Skeletal muscle tissue (tissue), 4 donors: ENCODE data around the gene DBN1. TPM values are rescaled to one million over a fixed set of nuclear protein-coding genes. Genes with fewer than 3 reads are reported as not detected.

Source experiments
- H3K27ac ChIP-seq: one replicate; pipeline ENCODE4 v1.7.0; 2013; ENCODE audit warnings: mild to moderate bottlenecking, low read depth, low read length, inconsistent platforms
- H3K27me3 ChIP-seq, 3 donors: one replicate each; pipeline ENCODE4 v1.7.0; 2013; ENCODE audit warnings: low read length in 3 of 3; ENCODE audit not compliant: control insufficient read depth in 3 of 3, insufficient read depth in 3 of 3
- H3K36me3 ChIP-seq, 3 donors: one replicate each; pipeline ENCODE4 v1.7.0; 2013; ENCODE audit warnings: low read length in 3 of 3; ENCODE audit not compliant: control insufficient read depth in 3 of 3, insufficient read depth in 3 of 3
- H3K4me1 ChIP-seq, 3 donors: one replicate each; pipeline ENCODE4 v1.7.0; 2013; ENCODE audit warnings: low read length in 3 of 3, mild to moderate bottlenecking in 3 of 3; ENCODE audit not compliant: control insufficient read depth in 3 of 3, insufficient read depth in 3 of 3
- H3K4me3 ChIP-seq, 3 donors: one replicate each; pipeline ENCODE4 v1.7.0; 2013; ENCODE audit warnings: low read length in 3 of 3
- H3K9ac ChIP-seq, 3 donors: one replicate each; pipeline ENCODE4 v1.7.0; 2013; ENCODE audit warnings: low read length in 3 of 3, mild to moderate bottlenecking in 3 of 3, moderate library complexity in 2 of 3, low read depth in 1 of 3
- H3K9me3 ChIP-seq, 3 donors: one replicate each; pipeline ENCODE4 v1.7.0; 2013; ENCODE audit warnings: low read length in 3 of 3; ENCODE audit not compliant: control insufficient read depth in 3 of 3
- total RNA-seq: library from RNA; depleted of rRNA; stranded (reverse); fragments of >200 nt; gene quantifications from one replicate; pipeline ENCODE4 v1.2.3, GENCODE V29; 2014
- donor health status: Osteomylitis.

The DBN1 gene
- total RNA-seq, 1 donor from 2014 or later, result 108 TPM

GRCh38 chr5:177507165-177507564 lies 33.7 kb upstream of the DBN1 start:
- Histone ChIP-seq H3K4me1 (peaks cover 6 to 23% (median 10%) of the 10 kb centered on the region in 3 donors), H3K4me3 (no peak overlapping the region), H3K27ac (no peak overlapping the region), H3K27me3 (no peaks in the 10 kb centered on the region), H3K9me3 (no peaks in the 10 kb centered on the region), H3K9ac (no peak overlapping the region), H3K36me3 (peaks cover 18 to 19% (median 19%) of the 10 kb centered on the region in 3 donors)

GRCh38 chr5:177505075-177505474 lies 31.6 kb upstream of the DBN1 start:
- no peak overlapping the region for H3K9ac ChIP-seq
- H3K36me3 ChIP-seq, result peaks cover 0 to 1% (median 0%) of the 10 kb centered on the region in 3 donors
- H3K27ac ChIP-seq, result no peak overlapping the region
- H3K27me3 ChIP-seq, result no peaks in the 10 kb centered on the region
- peaks cover 13 to 24% (median 18%) of the 10 kb centered on the region in 3 donors for H3K4me1 ChIP-seq
- H3K9me3 ChIP-seq, result no peaks in the 10 kb centered on the region
- no peak overlapping the region for H3K4me3 ChIP-seq

GRCh38 chr5:177504086-177505056 lies 30.9 kb upstream of the DBN1 start:
- Histone ChIP-seq H3K9ac (no peak overlapping the region), H3K9me3 (no peaks in the 10 kb centered on the region), H3K27me3 (no peaks in the 10 kb centered on the region), H3K36me3 (no peaks in the 10 kb centered on the region), H3K4me1 (peaks cover 8 to 22% (median 22%) of the 10 kb centered on the region in 3 donors), H3K4me3 (no peak overlapping the region), H3K27ac (no peak overlapping the region)

DNA sequence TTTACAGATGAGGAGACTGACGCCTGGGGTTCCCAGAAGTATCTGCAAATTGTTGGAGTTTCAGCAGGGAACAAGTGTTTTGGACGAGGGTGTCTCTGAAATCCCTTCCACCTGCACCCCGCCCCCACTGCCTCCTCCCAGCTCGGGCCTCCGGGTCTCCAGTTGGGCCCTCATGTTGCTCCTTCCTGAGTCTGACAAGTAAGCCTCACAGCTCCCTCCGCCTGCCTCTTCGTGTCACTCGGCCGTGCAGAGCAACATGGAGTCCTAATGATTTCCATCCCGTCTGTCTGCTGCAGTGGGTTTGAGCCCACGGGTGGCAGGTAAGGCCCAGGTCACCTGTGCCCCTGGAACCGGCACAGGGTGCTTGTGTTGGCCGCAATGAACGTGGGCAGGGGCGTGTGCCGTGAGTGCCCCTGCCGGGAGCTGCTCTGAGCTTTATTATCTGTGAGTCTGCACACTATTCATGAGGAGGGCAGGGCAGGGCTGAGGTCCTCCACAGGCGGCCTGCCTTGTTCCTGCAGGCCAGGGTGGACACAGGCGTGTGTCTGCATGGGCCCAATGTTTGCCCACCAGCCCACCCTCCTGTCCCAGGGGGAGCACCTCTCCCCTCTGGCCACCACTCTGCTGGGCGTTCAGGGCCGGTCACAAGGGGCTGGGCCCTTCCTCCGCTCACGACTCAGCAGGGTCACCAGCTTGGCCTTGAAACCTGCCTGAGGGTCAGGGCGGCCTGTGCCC lies 30.1 kb upstream of the DBN1 start:
- Histone ChIP-seq H3K27ac (no peak overlapping the region), H3K4me3 (no peak overlapping the region), H3K9ac (no peak overlapping the region), H3K9me3 (no peaks in the 10 kb centered on the region), H3K4me1 (peaks cover 4 to 21% (median 20%) of the 10 kb centered on the region in 3 donors), H3K27me3 (no peaks in the 10 kb centered on the region), H3K36me3 (no peaks in the 10 kb centered on the region)

DNA sequence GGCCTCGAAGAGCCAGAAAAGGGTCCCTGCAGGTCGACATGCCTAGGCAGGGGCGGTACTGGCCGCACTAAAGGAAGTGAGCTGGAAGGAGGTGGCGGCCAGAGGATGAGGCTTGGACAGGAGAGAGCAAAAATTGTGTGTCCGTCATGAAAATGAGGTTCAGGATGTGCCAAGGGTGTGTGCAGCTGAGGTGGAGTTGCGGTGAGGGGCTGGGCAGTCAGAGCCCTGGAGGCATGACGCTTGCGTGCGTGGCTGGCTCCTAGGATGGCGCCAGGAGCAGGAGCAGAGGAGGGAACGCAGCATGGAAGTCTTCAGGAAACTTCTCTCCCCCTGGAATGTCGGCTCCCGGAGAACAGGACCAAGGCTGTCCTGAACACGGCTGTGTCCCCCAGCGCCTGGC lies 29.5 kb upstream of the DBN1 start:
- Histone ChIP-seq H3K27ac (no peak overlapping the region), H3K9me3 (no peaks in the 10 kb centered on the region), H3K27me3 (no peaks in the 10 kb centered on the region), H3K4me1 (peaks cover 4 to 27% (median 26%) of the 10 kb centered on the region in 3 donors), H3K36me3 (no peaks in the 10 kb centered on the region), H3K4me3 (no peak overlapping the region), H3K9ac (peak overlapping the region in 1 of 3 donors; percentile 8)

DNA sequence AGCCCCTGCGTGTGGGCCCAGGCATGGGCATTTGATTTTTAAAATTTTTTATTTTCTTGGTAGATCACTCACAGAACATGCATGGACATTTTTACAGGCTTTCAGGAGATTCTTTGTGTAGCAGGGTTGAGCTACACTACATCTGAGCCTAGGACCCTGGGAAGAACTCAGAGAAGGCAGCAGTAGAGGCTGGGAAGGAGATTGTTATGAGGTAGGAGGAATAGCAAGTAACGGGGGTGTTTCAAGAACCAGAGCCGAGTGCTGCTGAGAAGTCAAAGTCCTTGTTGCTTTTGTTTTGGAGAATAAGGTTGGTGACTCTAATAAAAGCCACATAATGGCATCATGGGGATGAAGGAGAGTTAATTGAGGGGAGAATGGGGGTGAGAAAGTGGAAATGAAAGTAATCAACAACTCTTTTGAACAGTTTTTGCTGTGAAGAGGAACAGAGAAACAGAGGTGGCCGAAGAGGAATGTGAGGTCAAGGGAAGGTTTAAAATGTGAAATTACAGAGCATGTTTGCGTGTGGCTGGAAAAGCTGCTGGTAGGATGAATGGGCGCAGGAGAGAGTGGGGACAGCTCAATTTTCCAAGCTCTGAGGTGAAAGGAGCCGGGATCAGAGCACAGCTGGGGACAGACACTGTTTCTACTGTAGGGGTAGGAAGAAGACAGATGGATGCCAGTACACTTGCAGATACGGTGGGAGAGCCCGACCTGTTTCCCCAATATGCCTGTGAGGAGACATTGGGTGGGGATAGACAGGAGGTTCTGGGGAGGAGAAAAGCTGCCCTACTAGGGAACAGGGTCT lies 28.6 kb upstream of the DBN1 start:
- Histone ChIP-seq H3K27me3 (no peaks in the 10 kb centered on the region), H3K9me3 (no peaks in the 10 kb centered on the region), H3K36me3 (no peaks in the 10 kb centered on the region), H3K27ac (no peak overlapping the region), H3K9ac (peak overlapping the region in 1 of 3 donors; percentile 54), H3K4me3 (no peak overlapping the region), H3K4me1 (peaks cover 4 to 29% (median 29%) of the 10 kb centered on the region in 3 donors)

DNA sequence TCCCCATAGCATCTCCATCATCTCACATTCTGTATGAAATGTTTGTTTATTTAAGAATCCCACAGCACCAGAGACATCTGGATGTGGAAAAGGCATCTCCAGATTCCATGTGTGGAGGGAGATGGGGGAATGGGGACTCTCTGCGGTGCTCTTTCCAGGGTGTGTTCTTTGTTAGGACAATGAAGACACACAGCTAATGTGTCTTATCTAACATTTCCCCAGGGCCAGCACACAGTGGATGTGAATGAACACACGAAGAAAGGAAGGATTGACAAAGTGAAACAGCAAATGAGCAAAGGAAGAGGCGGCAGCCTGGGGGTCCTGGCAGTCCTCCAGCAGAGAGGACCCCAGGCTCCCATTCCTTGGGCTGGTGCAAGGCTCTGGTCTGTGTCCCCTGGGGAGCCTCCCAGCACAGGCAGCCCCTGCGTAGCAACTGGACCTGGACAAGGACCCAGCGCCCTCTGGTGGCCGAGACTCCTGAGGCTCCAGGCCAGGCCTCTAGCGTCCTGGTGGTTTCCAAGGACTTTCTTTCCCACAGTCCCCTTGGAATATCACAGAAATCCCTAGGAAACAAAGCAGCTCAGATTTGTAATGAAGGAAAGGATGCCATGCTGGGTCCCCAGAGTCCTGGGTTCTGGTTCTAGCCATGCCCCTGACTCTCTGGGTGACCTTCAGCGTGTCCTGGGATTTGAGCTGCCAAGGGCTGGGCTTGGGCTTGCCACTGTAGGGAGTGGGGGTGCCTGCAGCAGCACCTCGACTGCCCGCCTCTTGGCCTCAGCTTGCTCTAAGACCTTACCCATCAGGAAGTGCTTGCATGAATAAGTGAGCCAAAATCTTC lies 27.5 kb upstream of the DBN1 start:
- Histone ChIP-seq H3K4me3 (no peak overlapping the region), H3K36me3 (peaks cover 0 to 3% (median 2%) of the 10 kb centered on the region in 3 donors), H3K9ac (peak overlapping the region in 2 of 3 donors; percentile 27 to 54)

GRCh38 chr5:177499842-177500241 lies 26.4 kb upstream of the DBN1 start:
- H3K4me3 ChIP-seq, result no peak overlapping the region
- no peaks in the 10 kb centered on the region for H3K9me3 ChIP-seq
- H3K9ac ChIP-seq, result no peak overlapping the region
- no peaks in the 10 kb centered on the region for H3K27me3 ChIP-seq
- peaks cover 0 to 12% (median 7%) of the 10 kb centered on the region in 3 donors for H3K36me3 ChIP-seq
- no peak overlapping the region for H3K27ac ChIP-seq
- H3K4me1 ChIP-seq, result peaks cover 21 to 47% (median 46%) of the 10 kb centered on the region in 3 donors

More for the DNA sequence above, 27.5 kb upstream of the DBN1 start:
- Histone ChIP-seq H3K9me3 (no peaks in the 10 kb centered on the region), H3K27me3 (no peaks in the 10 kb centered on the region), H3K4me1 (peaks cover 11 to 37% (median 36%) of the 10 kb centered on the region in 3 donors), H3K27ac (no peak overlapping the region)
